A549 (cell line): Measurements from ENCODE around the gene MED10. TPM values are rescaled to one million over a fixed set of nuclear protein-coding genes. Genes with fewer than 3 reads are reported as not detected.

ENCODE experiments used
- ATAC-seq, 2 experiments: fragments of 200-7000 bp in 1 of 2; fragments of >200 bp in 1 of 2; cut with Nextera tagmentation in 1 of 2; cut with Tn5 transposase in 1 of 2; 3 replicates each; pipeline versions ENCODE4 v1.8.0 to v1.9.1; 2018 to 2020; ENCODE audit warnings: mild to moderate bottlenecking in 1 of 2, moderate library complexity in 1 of 2
- CTCF ChIA-PET: fragments of 300-600 bp; sonication (Branson Sonifier 250); formaldehyde crosslinking; extraction: SDS; loops from one replicate; lab custom pipeline; 2021; ENCODE audit warnings: antibody characterized with exemption, inconsistent platforms; lab: Yijun Ruan, JAX
- POLR2A ChIA-PET: fragments of 350-600 bp; formaldehyde crosslinking; extraction: SDS; loops from one replicate; lab custom pipeline; 2021; ENCODE audit warnings: antibody characterized with exemption, inconsistent platforms; lab: Yijun Ruan, JAX
- DNase-seq, 2 experiments: peaks; one replicate each; pipeline versions ENCODE4 v3.0.0 to v3.0.0-alpha.2; 2011 to 2016; ENCODE audit warnings: low read depth in 1 of 2, low spot score in 1 of 2
- FAIRE-seq: peaks from 2 replicates; lab custom pipeline; 2011; peaks lifted over from hg19 to GRCh38; lab: Jason Lieb, UNC
- H3K27ac ChIP-seq, 2 experiments: fragments of >200 bp; sonication (Bioruptor Twin); formaldehyde crosslinking; 3 replicates each; pipeline ENCODE4 v1.5.1; 2016 to 2017
- H3K4me1 ChIP-seq: fragments of >200 bp; sonication (Bioruptor Twin); formaldehyde crosslinking; 3 replicates; pipeline ENCODE4 v1.6.1; 2016
- H3K4me2 ChIP-seq: fragments of >200 bp; sonication (Bioruptor Twin); formaldehyde crosslinking; 3 replicates; pipeline ENCODE4 v1.6.1; 2016
- H3K4me3 ChIP-seq: fragments of >200 bp; sonication (Bioruptor Twin); formaldehyde crosslinking; 3 replicates; pipeline ENCODE4 v1.5.1; 2016
- H3K9me3 ChIP-seq: fragments of >200 bp; sonication (Bioruptor Twin); formaldehyde crosslinking; 3 replicates; pipeline ENCODE4 v1.6.1; 2016
- BHLHE40 ChIP-seq: IDR thresholded peaks from 2 replicates; pipeline ENCODE4 v1.6.1; 2012; ENCODE audit warnings: low read depth, low read length, inconsistent platforms
- CBX8 ChIP-seq: fragments of 200-600 bp; sonication (generic); IDR thresholded peaks from 2 replicates; pipeline ENCODE4 v1.6.1; 2016
- CHD2 ChIP-seq: fragments of 150-350 bp; IDR thresholded peaks from 2 replicates; pipeline ENCODE4 v1.6.1; 2014; ENCODE audit warnings: low read length; ENCODE audit not compliant: partially characterized antibody
- EHMT2 ChIP-seq: fragments of 200-600 bp; sonication (generic); IDR thresholded peaks from 2 replicates; pipeline ENCODE4 v1.6.1; 2016; ENCODE audit warnings: antibody characterized with exemption, low read depth, mild to moderate bottlenecking, moderate library complexity
- FOSL2 ChIP-seq, 2 experiments: fragments of 450-650 bp in 1 of 2; fragments of >200 bp in 1 of 2; sonication (Bioruptor Twin) in 1 of 2; formaldehyde crosslinking; IDR thresholded peaks; 2 replicates each; pipeline versions ENCODE4 v1.5.0 to v1.6.1; 2016 to 2020; ENCODE audit warnings: mild to moderate bottlenecking in 1 of 2, moderate library complexity in 1 of 2
- HDAC2 ChIP-seq: fragments of 200-600 bp; sonication (generic); IDR thresholded peaks from 2 replicates; pipeline ENCODE4 v1.6.1; 2016
- HOXA7 ChIP-seq: fragments of 250-450 bp; sonication (Bioruptor Pico); IDR thresholded peaks from 2 replicates; pipeline ENCODE4 v1.5.0; 2020; ENCODE audit warnings: mild to moderate bottlenecking, moderate library complexity
- HOXB13 ChIP-seq: fragments of 250-450 bp; sonication (Bioruptor Pico); IDR thresholded peaks from 2 replicates; pipeline ENCODE4 v1.5.0; 2020; ENCODE audit warnings: low read depth, mild to moderate bottlenecking, moderate library complexity
- HOXB5 ChIP-seq: fragments of 250-450 bp; sonication (Bioruptor Pico); IDR thresholded peaks from 2 replicates; pipeline ENCODE4 v1.5.0; 2020; ENCODE audit warnings: mild to moderate bottlenecking, moderate library complexity
- MAFK ChIP-seq: fragments of 450-650 bp; IDR thresholded peaks from 2 replicates; pipeline ENCODE4 v1.6.1; 2014; ENCODE audit not compliant: partially characterized antibody
- MYC ChIP-seq: IDR thresholded peaks from 2 replicates; pipeline ENCODE4 v1.6.1; 2012; ENCODE audit warnings: mild to moderate bottlenecking, inconsistent platforms, low read length, improper control_type of control experiment, borderline replicate concordance
- NFE2L2 ChIP-seq: fragments of 150-350 bp; conservative IDR thresholded peaks from 2 replicates; pipeline ENCODE4 v1.6.1; 2014; ENCODE audit warnings: low read length
- NPAS2 ChIP-seq: fragments of 250-450 bp; sonication (Bioruptor Pico); IDR thresholded peaks from 2 replicates; pipeline ENCODE4 v1.8.0; 2022; ENCODE audit warnings: mild to moderate bottlenecking, moderate library complexity, borderline replicate concordance
- PHF8 ChIP-seq: fragments of 200-600 bp; sonication (generic); IDR thresholded peaks from 2 replicates; pipeline ENCODE4 v1.6.1; 2016; ENCODE audit warnings: low read depth, mild to moderate bottlenecking, antibody characterized with exemption, moderate library complexity, borderline replicate concordance
- POLR2A ChIP-seq: IDR thresholded peaks from 2 replicates; pipeline ENCODE4 v1.6.1; 2012; ENCODE audit warnings: mild to moderate bottlenecking, low read length
- POLR2AphosphoS2 ChIP-seq: conservative IDR thresholded peaks from 2 replicates; pipeline ENCODE4 v1.6.1; 2012; ENCODE audit warnings: low read length, improper control_type of control experiment, inconsistent platforms
- RAD21 ChIP-seq, 2 experiments: fragments of >200 bp in 1 of 2; sonication (Bioruptor Twin) in 1 of 2; formaldehyde crosslinking in 1 of 2; IDR thresholded peaks in 1 of 2; conservative IDR thresholded peaks in 1 of 2; 2 replicates in 1 of 2; 3 replicates in 1 of 2; pipeline ENCODE4 v1.6.1; 2012 to 2018; ENCODE audit warnings: inconsistent platforms in 1 of 2
- RARB ChIP-seq: fragments of 250-450 bp; sonication (Bioruptor Pico); IDR thresholded peaks from 2 replicates; pipeline ENCODE4 v1.8.0; 2021; ENCODE audit warnings: mild to moderate bottlenecking, moderate library complexity
- RNF2 ChIP-seq: fragments of 200-600 bp; sonication (generic); IDR thresholded peaks from 2 replicates; pipeline ENCODE4 v1.6.1; 2016; ENCODE audit warnings: low read depth, mild to moderate bottlenecking, antibody characterized with exemption, moderate library complexity, borderline replicate concordance
- SMC3 ChIP-seq: fragments of >200 bp; sonication (Bioruptor Twin); formaldehyde crosslinking; IDR thresholded peaks from 3 replicates; pipeline ENCODE4 v1.6.1; 2018; ENCODE audit warnings: inconsistent platforms
- ZC3H11A ChIP-seq: fragments of 450-650 bp; IDR thresholded peaks from 2 replicates; pipeline ENCODE4 v1.6.1; 2014; ENCODE audit warnings: antibody characterized with exemption, mild to moderate bottlenecking
- ZSCAN20 ChIP-seq: fragments of 250-450 bp; sonication (Bioruptor Pico); IDR thresholded peaks from 2 replicates; pipeline ENCODE4 v1.8.0; 2022; ENCODE audit warnings: mild to moderate bottlenecking, moderate library complexity
- WGBS: methylation state at CpG from one replicate; pipeline ENCODE4 v1.1.6; 2017; ENCODE audit errors: missing lambda C conversion rate; 5-methylcytosine and 5-hydroxymethylcytosine counted together
- polyA plus RNA-seq, 4 experiments: library from polyadenylated mRNA; depleted of rRNA in 3 of 4; stranded (reverse); fragments of >200 nt; fragmentation: RNase III in 1 of 4; extraction: RNeasy Plus Mini Kit Qiagen cat#74134 plus additional on column Dnase treatment in 1 of 4; gene quantifications; 2 replicates in 3 of 4; 3 replicates in 1 of 4; pipeline ENCODE4 v1.2.3, GENCODE V29; 2011 to 2017
- TF ChIP-seq, protein P1 (sequence below): fragments of 250-450 bp; sonication (Bioruptor Pico); IDR thresholded peaks from 2 replicates; pipeline ENCODE4 v1.5.0; 2020; ENCODE audit warnings: low read depth, mild to moderate bottlenecking, moderate library complexity
- TF ChIP-seq, protein P2 (sequence below): fragments of 250-450 bp; sonication (Bioruptor Pico); IDR thresholded peaks from 2 replicates; pipeline ENCODE4 v1.5.0; 2021; ENCODE audit warnings: mild to moderate bottlenecking, moderate library complexity, borderline replicate concordance
- TF ChIP-seq, protein P3 (sequence below): fragments of 200-600 bp; sonication (generic); IDR thresholded peaks from 2 replicates; pipeline ENCODE4 v1.6.1; 2016; ENCODE audit warnings: antibody characterized with exemption, mild to moderate bottlenecking, moderate library complexity
- TF ChIP-seq, protein P4 (sequence below): IDR thresholded peaks from 2 replicates; pipeline ENCODE4 v1.6.1; 2012

MED10 gene
- polyA plus RNA-seq, 2 of the 4 experiments (the other 2 are of a cell fraction): 56.7 to 59.4 TPM

DNA sequence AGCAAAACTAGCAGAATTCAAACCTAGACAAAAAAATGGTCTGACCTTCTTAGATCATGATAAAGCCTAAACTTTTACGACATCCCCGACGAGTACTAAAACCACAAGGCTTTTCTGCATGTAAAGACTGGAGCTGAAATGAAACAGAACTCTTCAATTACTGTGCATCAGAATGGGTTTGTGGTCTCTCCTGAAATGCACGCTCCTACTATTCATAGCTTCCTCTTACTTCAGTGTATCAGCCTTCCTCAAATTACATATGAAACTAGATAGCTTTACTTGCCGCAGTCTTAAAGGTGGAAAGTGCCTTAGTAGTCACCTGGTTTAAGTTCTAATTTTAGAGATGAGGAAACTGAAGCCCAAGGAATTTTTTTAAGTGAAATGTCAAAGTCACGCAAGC is 24.6 kb upstream of the MED10 start (continued):
- no peak for TF ChIP-seq HOXA7 (CRISPR knock-in tag)

DNA sequence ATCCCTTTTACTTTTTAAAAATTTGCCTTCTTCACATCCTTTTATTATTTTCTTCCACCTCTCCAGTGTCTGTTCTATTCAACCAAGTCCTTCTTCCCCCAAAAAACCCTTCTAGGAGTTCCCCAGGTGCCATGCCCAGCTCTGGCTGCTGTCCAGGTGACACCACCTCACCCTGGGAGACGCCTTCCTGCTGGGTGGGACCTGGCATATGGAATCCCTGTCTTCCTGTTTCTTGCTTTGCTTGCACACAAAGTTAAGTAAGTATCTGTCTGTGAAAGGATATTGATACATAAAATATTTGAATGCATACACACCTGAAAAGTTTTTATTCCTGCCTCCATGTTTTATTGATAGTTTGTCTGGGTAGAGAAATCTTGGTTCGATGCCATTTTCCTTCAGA is 23.1 kb upstream of the MED10 start:
- Histone ChIP-seq H3K9me3 (peaks cover 9% of the 10 kb centered on the region; the same call in 2 of the 3 replicates), H3K27ac (no peak overlapping the region), H3K4me1 (no peaks in the 10 kb centered on the region), H3K4me2 (no peak overlapping the region), H3K4me3 (no peak overlapping the region)
- POLR2A ChIA-PET: no interaction called here
- TF ChIP-seq CBX8: no peak
- TF ChIP-seq, protein P1, sequence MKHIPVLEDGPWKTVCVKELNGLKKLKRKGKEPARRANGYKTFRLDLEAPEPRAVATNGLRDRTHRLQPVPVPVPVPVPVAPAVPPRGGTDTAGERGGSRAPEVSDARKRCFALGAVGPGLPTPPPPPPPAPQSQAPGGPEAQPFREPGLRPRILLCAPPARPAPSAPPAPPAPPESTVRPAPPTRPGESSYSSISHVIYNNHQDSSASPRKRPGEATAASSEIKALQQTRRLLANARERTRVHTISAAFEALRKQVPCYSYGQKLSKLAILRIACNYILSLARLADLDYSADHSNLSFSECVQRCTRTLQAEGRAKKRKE (CRISPR knock-in tag): no peak
- TF ChIP-seq, protein P2, sequence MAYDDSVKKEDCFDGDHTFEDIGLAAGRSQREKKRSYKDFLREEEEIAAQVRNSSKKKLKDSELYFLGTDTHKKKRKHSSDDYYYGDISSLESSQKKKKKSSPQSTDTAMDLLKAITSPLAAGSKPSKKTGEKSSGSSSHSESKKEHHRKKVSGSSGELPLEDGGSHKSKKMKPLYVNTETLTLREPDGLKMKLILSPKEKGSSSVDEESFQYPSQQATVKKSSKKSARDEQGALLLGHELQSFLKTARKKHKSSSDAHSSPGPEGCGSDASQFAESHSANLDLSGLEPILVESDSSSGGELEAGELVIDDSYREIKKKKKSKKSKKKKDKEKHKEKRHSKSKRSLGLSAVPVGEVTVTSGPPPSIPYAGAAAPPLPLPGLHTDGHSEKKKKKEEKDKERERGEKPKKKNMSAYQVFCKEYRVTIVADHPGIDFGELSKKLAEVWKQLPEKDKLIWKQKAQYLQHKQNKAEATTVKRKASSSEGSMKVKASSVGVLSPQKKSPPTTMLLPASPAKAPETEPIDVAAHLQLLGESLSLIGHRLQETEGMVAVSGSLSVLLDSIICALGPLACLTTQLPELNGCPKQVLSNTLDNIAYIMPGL (CRISPR knock-in tag): no peak
- no peak for TF ChIP-seq BHLHE40
- TF ChIP-seq HOXB13 (CRISPR knock-in tag): no peak
- no peak for TF ChIP-seq MYC
- no peak for TF ChIP-seq RNF2
- TF ChIP-seq RARB (CRISPR knock-in tag): no peak
- ATAC-seq (no peak), DNase-seq (no peak), FAIRE-seq (no peak)
- 18% methylated on average over 2 of the region's 2 CpGs for WGBS
- CTCF ChIA-PET: no interaction called here

DNA sequence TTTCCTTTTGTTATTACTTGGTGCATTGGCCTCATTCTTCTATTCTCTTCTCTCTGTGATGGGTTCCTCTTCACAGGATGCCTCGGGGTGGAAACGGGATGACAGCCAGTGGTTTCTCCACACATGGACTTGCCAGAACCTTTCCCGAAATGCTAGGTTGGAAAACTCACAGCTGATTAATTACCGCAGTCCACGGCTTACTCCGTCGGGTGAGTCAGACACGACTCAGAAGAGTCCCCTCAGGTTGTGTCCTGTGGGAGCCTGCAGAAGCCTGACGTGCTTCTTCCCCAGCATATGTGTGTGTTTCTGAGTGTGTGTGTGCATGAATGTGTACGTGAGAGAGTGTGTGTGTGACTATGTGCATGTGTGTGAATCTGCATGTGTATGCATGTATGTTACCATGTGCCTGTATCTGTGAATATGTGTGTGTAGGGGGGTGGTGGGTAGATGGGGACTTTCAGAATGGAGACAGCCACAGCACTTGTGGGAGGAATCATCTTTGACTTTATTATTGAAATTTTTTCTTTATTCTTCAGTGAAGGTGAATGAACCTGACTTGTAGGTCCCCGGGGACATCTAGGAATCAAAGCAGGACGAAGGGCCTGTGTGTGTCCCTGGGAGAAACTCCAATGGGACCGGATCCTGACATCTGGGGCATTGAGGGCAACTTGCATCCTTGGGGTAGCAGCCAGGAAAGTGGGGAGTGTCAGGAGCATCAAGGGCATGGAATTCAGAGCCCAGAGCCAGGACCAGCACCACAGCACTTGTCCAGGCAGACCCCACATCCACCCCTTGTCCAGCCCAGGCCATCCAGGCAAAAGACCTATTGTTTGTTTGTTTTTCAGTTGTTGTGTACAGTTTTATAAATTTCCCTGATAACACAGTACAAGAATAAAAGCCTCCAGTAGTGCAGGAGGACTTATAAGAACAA is 21.9 kb upstream of the MED10 start:
- H3K27ac ChIP-seq: no peak overlapping the region
- ATAC-seq: no peak
- 6% methylated on average over 10 of the region's 13 CpGs for WGBS
- no peak overlapping the region for H3K4me3 ChIP-seq
- CTCF ChIA-PET: interaction anchor here (1.4 kb wide), 1 partner anchor 8 kb away, joined by 4 read pairs; no protein-coding TSS in a partner anchor
- no peaks in the 10 kb centered on the region for H3K4me1 ChIP-seq
- POLR2A ChIA-PET: no interaction called here
- DNase-seq: no peak
- no peak for FAIRE-seq
- no peak overlapping the region for H3K4me2 ChIP-seq
- peaks cover 9% of the 10 kb centered on the region; the same call in 2 of the 3 replicates for H3K9me3 ChIP-seq
- TF ChIP-seq BHLHE40 (no peak), HDAC2 (no peak), RARB (CRISPR knock-in tag) (no peak), CHD2 (no peak), ZC3H11A (no peak), FOSL2 (IDR thresholded peaks at IDR 0.05) (no peak), FOSL2 (CRISPR knock-in tag; IDR thresholded peaks at IDR 0.05) (no peak), POLR2A (no peak), MAFK (no peak), HOXA7 (CRISPR knock-in tag) (no peak), ZSCAN20 (CRISPR knock-in tag) (no peak), HOXB5 (CRISPR knock-in tag) (no peak), EHMT2 (no peak), PHF8 (no peak), NFE2L2 (no peak), RAD21 (conservative IDR thresholded peaks at IDR 0.05 in 1 of 2, IDR thresholded peaks at IDR 0.05 in 1 of 2) (no peak), POLR2AphosphoS2 (no peak), SMC3 (no peak), NPAS2 (no peak)
- TF ChIP-seq, protein P3, sequence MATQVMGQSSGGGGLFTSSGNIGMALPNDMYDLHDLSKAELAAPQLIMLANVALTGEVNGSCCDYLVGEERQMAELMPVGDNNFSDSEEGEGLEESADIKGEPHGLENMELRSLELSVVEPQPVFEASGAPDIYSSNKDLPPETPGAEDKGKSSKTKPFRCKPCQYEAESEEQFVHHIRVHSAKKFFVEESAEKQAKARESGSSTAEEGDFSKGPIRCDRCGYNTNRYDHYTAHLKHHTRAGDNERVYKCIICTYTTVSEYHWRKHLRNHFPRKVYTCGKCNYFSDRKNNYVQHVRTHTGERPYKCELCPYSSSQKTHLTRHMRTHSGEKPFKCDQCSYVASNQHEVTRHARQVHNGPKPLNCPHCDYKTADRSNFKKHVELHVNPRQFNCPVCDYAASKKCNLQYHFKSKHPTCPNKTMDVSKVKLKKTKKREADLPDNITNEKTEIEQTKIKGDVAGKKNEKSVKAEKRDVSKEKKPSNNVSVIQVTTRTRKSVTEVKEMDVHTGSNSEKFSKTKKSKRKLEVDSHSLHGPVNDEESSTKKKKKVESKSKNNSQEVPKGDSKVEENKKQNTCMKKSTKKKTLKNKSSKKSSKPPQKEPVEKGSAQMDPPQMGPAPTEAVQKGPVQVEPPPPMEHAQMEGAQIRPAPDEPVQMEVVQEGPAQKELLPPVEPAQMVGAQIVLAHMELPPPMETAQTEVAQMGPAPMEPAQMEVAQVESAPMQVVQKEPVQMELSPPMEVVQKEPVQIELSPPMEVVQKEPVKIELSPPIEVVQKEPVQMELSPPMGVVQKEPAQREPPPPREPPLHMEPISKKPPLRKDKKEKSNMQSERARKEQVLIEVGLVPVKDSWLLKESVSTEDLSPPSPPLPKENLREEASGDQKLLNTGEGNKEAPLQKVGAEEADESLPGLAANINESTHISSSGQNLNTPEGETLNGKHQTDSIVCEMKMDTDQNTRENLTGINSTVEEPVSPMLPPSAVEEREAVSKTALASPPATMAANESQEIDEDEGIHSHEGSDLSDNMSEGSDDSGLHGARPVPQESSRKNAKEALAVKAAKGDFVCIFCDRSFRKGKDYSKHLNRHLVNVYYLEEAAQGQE: no peak
- TF ChIP-seq, protein P4, sequence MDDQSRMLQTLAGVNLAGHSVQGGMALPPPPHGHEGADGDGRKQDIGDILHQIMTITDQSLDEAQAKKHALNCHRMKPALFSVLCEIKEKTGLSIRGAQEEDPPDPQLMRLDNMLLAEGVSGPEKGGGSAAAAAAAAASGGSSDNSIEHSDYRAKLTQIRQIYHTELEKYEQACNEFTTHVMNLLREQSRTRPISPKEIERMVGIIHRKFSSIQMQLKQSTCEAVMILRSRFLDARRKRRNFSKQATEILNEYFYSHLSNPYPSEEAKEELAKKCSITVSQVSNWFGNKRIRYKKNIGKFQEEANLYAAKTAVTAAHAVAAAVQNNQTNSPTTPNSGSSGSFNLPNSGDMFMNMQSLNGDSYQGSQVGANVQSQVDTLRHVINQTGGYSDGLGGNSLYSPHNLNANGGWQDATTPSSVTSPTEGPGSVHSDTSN: no peak
